Lower leg skin (tissue), 4 donors: ENCODE results near the gene MYG1. TPM values are rescaled to one million over a fixed set of nuclear protein-coding genes. Genes with fewer than 3 reads are reported as not detected.

ENCODE experiments used
- DNase-seq, 2 donors: peaks; one replicate each; pipeline ENCODE4 v3.0.0-alpha.2; 2019; ENCODE audit warnings: low spot score in 2 of 2
- H3K4me3 ChIP-seq: fragments of 200-600 bp; sonication (generic); 2 replicates; pipeline ENCODE4 v1.5.1; 2017; ENCODE audit warnings: mild to moderate bottlenecking, low read depth; ENCODE audit not compliant: poor library complexity, severe bottlenecking
- CTCF ChIP-seq, 3 donors: fragments of 450-650 bp; IDR thresholded peaks; one replicate each; pipeline ENCODE4 v1.5.1; 2016; ENCODE audit warnings: antibody characterized with exemption in 3 of 3, mild to moderate bottlenecking in 3 of 3, moderate library complexity in 2 of 3
- POLR2A ChIP-seq, 2 donors: fragments of 450-650 bp; IDR thresholded peaks; one replicate each; pipeline ENCODE4 v1.6.1; 2016 to 2017; ENCODE audit warnings: antibody characterized with exemption in 2 of 2, mild to moderate bottlenecking in 1 of 2, moderate library complexity in 1 of 2
- WGBS, 2 donors: methylation state at CpG; one replicate each; pipeline ENCODE4 v1.1.5; 2018; 5-methylcytosine and 5-hydroxymethylcytosine counted together
- intact Hi-C: fragments of 100-400 bp; cut with DNase I; formaldehyde crosslinking; loops from one replicate; pipeline ENCODE4 v1.15.0; 2023; ENCODE audit warnings: low total_unique reads
- total RNA-seq, 4 donors: library from RNA; depleted of rRNA; stranded (reverse); fragments of >200 nt; gene quantifications; one replicate each; pipeline ENCODE4 v1.1.0, GENCODE V29; 2016

The MYG1 gene
- total RNA-seq, 4 donors from 2014 or later: 39.2 to 53.5 (median 46.8) TPM

DNA sequence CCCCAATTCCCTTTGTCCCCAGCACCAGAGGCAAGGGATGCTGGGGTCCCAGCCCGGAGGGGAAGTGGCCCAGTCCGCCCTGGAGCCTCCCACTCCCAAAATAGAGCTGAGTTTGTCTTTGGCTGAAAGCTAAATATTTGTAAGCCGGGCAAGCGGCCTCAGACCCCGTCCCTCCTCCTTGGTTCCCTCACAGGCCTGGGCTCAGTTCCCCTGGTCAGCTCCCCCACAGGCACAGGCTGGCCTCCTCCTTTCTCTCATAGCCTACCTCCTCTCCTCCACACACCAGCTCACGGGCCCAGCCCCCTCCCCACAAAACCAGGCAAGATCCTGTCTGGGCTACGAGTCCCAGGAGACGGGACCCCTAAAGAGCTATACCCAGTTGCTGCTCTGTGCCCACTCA, 35.3 kb downstream of the MYG1 start:
- 88 to 95% methylated on average over 8 of the region's 8 CpGs for WGBS, 2 donors
- intact Hi-C loops: no loop called here
- DNase-seq: no peak
- no peak overlapping the region for H3K4me3 ChIP-seq
- no peak for TF ChIP-seq CTCF (IDR thresholded peaks at IDR 0.05)
- TF ChIP-seq POLR2A (IDR thresholded peaks at IDR 0.05): no peak

DNA sequence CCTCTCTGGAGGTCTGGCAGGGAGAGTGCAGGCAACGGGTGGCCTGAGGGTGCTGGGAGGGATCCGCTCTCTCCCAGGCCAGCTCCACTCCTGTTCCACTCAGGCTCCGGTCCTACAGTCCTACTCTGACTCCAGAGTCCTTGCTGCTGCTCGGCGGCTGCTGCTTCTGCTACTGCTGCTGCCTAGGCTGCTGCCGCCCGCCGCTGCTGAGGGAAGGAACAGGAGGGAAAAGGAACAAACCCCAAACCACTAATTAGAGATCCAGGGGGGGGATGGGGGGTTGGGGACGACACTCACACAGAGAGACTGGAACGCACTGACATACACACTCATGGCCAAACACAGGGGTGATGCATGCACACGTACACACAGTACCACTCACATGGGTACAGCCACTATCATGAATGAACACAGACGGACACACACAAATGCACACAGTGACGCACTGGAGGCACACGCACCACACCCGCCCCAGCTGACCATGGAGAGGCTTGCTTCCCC, 36.7 kb downstream of the MYG1 start, which contains the start of gene SP7:
SP7 (minus strand) TSS at position 174 of the 501 bp plus-strand sequence. CDS start 708 bp downstream, outside the sequence.
- 51 to 55% methylated on average over 14 of the region's 15 CpGs for WGBS, 2 donors
- TF ChIP-seq POLR2A (IDR thresholded peaks at IDR 0.05) (no peak), CTCF (IDR thresholded peaks at IDR 0.05) (no peak)
- no peak for DNase-seq
- H3K4me3 ChIP-seq: no peak within 1 kb of the TSS
- intact Hi-C loops: no loop called here

- intact Hi-C loops: no loop called here
- DNase-seq: no peak
- WGBS, 2 donors: 34 to 38% methylated on average over 11 of the region's 11 CpGs
- no peak overlapping the region for H3K4me3 ChIP-seq
- no peak for TF ChIP-seq CTCF (IDR thresholded peaks at IDR 0.05)
These were observed 38.5 kb downstream of the MYG1 start for GRCh38 chr12:53338017-53338416.

- no peak for DNase-seq
These were observed 39.4 kb downstream of the MYG1 start for GRCh38 chr12:53338916-53339315.

GRCh38 chr12:53340398-53340797, 40.9 kb downstream of the MYG1 start:
- DNase-seq: no peak
- intact Hi-C loops: no loop called here
- WGBS, 2 donors: 86 to 92% methylated on average over 9 of the region's 9 CpGs
- TF ChIP-seq POLR2A (IDR thresholded peaks at IDR 0.05) (no peak), CTCF (IDR thresholded peaks at IDR 0.05) (no peak)
- H3K4me3 ChIP-seq: no peak overlapping the region

More at GRCh38 chr12:53338916-53339315, 39.4 kb downstream of the MYG1 start:
- H3K4me3 ChIP-seq: no peak overlapping the region
- TF ChIP-seq CTCF (IDR thresholded peaks at IDR 0.05) (no peak), POLR2A (IDR thresholded peaks at IDR 0.05) (no peak)
- intact Hi-C loops: no loop called here
- 35 to 53% methylated on average over 6 of the region's 6 CpGs for WGBS, 2 donors

DNA sequence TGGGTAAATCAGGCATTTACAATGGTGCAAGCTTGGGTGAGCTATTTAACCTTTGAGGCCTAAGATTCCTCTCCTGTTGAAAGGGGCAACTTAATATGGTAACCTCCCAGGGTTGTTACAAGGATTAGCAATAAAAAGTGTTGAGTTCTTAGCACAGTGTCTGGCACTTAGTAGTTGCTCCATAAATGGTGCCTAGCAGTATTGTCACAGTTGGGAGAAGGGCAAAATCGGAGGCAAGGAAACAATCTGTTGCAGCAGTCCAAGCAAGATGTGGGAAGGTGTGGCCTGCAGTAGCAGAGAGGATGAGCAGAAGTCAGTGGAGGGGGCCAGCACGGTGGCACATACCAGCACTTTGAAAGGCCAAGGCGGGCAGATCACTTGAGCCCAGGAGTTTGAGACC, 44.0 kb downstream of the MYG1 start:
- no peak overlapping the region for H3K4me3 ChIP-seq
- DNase-seq: no peak
- intact Hi-C loops: no loop called here
- 64% methylated on average over 3 of the region's 3 CpGs for WGBS, 2 donors
- TF ChIP-seq CTCF (IDR thresholded peaks at IDR 0.05): no peak
